Upper lobe of left lung (tissue), 4 donors: ENCODE data around the gene EML4.

Experiments used
- CTCF ChIP-seq, 6 experiments: fragments of 450-650 bp in 4 of 6; fragments of 200-600 bp in 2 of 6; sonication (generic) in 2 of 6; IDR thresholded peaks; one replicate each; pipeline ENCODE4 v1.5.1; 2016 to 2019; ENCODE audit warnings: antibody characterized with exemption in 6 of 6
- POLR2A ChIP-seq, 4 donors: fragments of 450-650 bp; IDR thresholded peaks; one replicate each; pipeline ENCODE4 v1.5.1; 2016 to 2017; ENCODE audit warnings: antibody characterized with exemption in 4 of 4, mild to moderate bottlenecking in 2 of 4
- POLR2AphosphoS5 ChIP-seq, 2 donors: sonication (generic); formaldehyde crosslinking; IDR thresholded peaks; one replicate each; pipeline ENCODE4 v1.5.1; 2017; ENCODE audit warnings: antibody characterized with exemption in 2 of 2

- TF ChIP-seq CTCF (IDR thresholded peaks at IDR 0.05), result no peak
- no peak for TF ChIP-seq POLR2A (IDR thresholded peaks at IDR 0.05)
- TF ChIP-seq POLR2AphosphoS5 (IDR thresholded peaks at IDR 0.05), result no peak
Measured at GRCh38 chr2:42186945-42187632, 17.9 kb downstream of the EML4 start.
